ENCODE data around the gene SAMHD1.

GRCh38 chr20:36904690-36905089 is 46.8 kb downstream of the SAMHD1 start:
- TF ChIP-seq YY1 (IDR thresholded peaks at IDR 0.05; ENCODE audit: insufficient read depth, insufficient read length) (no peak), ZNF274 (IDR thresholded peaks at IDR 0.05; ENCODE audit: low read depth, low read length) (no peak)
